Heart right ventricle (tissue), 16 donors: ENCODE results near the gene MED17. TPM values are rescaled to one million over a fixed set of nuclear protein-coding genes. Genes with fewer than 3 reads are reported as not detected.
"Not testable (repeated sequence)": the region's sequence is repeated elsewhere in the genome, so short reads cannot be mapped to it uniquely, and the experiment has no call there.

Experiments used
- ATAC-seq, 8 donors: fragments of 200-7000 bp; cut with Tn5 transposase; one replicate each; pipeline ENCODE4 v1.9.1; 2020; ENCODE audit warnings: mild to moderate bottlenecking in 8 of 8, moderate library complexity in 8 of 8, moderate number of reproducible peaks in 1 of 8
- DNase-seq, 2 donors: peaks; one replicate each; pipeline ENCODE4 v3.0.0-alpha.2; 2020
- H3K27ac ChIP-seq, 10 donors: fragments of 200-600 bp; sonication (generic) in 2 of 10; one replicate each; pipeline versions ENCODE4 v1.5.0 to v1.8.0; 2020 to 2022; ENCODE audit warnings: mild to moderate bottlenecking in 3 of 10
- H3K27me3 ChIP-seq, 7 donors: fragments of 200-600 bp; one replicate each; pipeline ENCODE4 v1.8.0; 2021 to 2022; ENCODE audit warnings: mild to moderate bottlenecking in 2 of 7
- H3K36me3 ChIP-seq, 9 donors: fragments of 200-600 bp; sonication (generic) in 1 of 9; one replicate each; pipeline versions ENCODE4 v1.5.0 to v1.8.0; 2020 to 2022; ENCODE audit warnings: mild to moderate bottlenecking in 2 of 9
- H3K4me1 ChIP-seq, 9 donors: fragments of 200-600 bp; sonication (generic) in 1 of 9; one replicate each; pipeline versions ENCODE4 v1.5.0 to v1.8.0; 2020 to 2022; ENCODE audit warnings: mild to moderate bottlenecking in 4 of 9
- H3K4me3 ChIP-seq, 10 donors: fragments of 200-600 bp; sonication (generic) in 2 of 10; one replicate each; pipeline versions ENCODE4 v1.5.0 to v1.8.0; 2020 to 2022; ENCODE audit warnings: mild to moderate bottlenecking in 7 of 10, moderate library complexity in 2 of 10
- H3K9me3 ChIP-seq, 11 donors: fragments of 200-600 bp in 10 of 11; sonication (generic) in 2 of 11; one replicate each; pipeline versions ENCODE4 v1.5.0 to v1.8.0; 2013 to 2022; ENCODE audit warnings: mild to moderate bottlenecking in 2 of 11, control low read depth in 1 of 11, moderate library complexity in 1 of 11
- WGBS, 2 donors: extraction: QIAGEN DNeasy Blood & Tissue Kit; methylation state at CpG; one replicate each; pipeline ENCODE4 v1.1.7; 2013; ENCODE audit warnings: inconsistent platforms in 1 of 2; 5-methylcytosine and 5-hydroxymethylcytosine counted together
- intact Hi-C, 10 donors: fragments of 100-400 bp; cut with DNase I; formaldehyde crosslinking; loops; one replicate each; pipeline versions ENCODE4 v1.11.1 to v1.14.2; 2022
- polyA plus RNA-seq, 2 donors: library from polyadenylated mRNA; stranded (reverse); fragments of 200-250 nt; gene quantifications; one replicate each; pipeline ENCODE4 v1.2.3, GENCODE V29; 2013
- total RNA-seq, 10 donors: library from RNA; stranded (reverse); fragmentation: NEBNext Ultra II Directional in 3 of 10; extraction: Animal tissue kit (Norgen Biotek cat#: 25700) in 3 of 10; gene quantifications; one replicate each; pipeline versions ENCODE4 v1.2.1 to v1.2.4, GENCODE V29; 2021 to 2023
- TF ChIP-seq, protein P1 (sequence below), 9 donors: fragments of 200-600 bp; sonication (generic) in 2 of 9; IDR thresholded peaks; one replicate each; pipeline versions ENCODE4 v1.5.0 to v1.8.0; 2021 to 2022; ENCODE audit warnings: antibody characterized with exemption in 9 of 9, mild to moderate bottlenecking in 5 of 9, moderate library complexity in 1 of 9
- donor health status: Arrhythmogenic right ventricular cardiomyopathy.
- donor health status: ischemic (EF 13 %, LVEDD 7.1; RV severe dilation, severe dysfunction).
- donor health status: healthy with polysubstance abuse.
- donor health status: DM: no; HTN: yes; CAD: no.
- donor health status: DM: no; HTN: no; CAD: no.
- donor health status: ischemic (EF 25% LVEDD 6.9; RV normal size, moderate dysfunction).
- donor health status: ischemic (EF 25% LVEDD 5.7; RV mildly dilated, moderate dysfunction).
- donor health status: healthy.
- donor health status: DM: yes; HTN: yes; CAD: no.
- donor health status: Ischemic cardiomyopathy.
- donor health status: ischemic (EF 35%, LVEDD 5.7; RV mildly dilated, moderate dysfunction).
- donor health status: nonischemic (EF 11% LVEDD 7.7; RV severe dilation, severe dysfunction).
- donor health status: DM: yes; HTN: yes; CAD: no.
- donor health status: PGD.
- donor health status: ischemic (EF 29% LVEDD 5.4; RV normal size, mild dysfunction).
- donor health status: nonischemic (EF 23%, LVEDD 6.1; RV moderate dilation, normal function).

The MED17 gene
- total and polyA plus RNA-seq, 12 donors = 11.0 to 25.7 (median 21.5) TPM

DNA sequence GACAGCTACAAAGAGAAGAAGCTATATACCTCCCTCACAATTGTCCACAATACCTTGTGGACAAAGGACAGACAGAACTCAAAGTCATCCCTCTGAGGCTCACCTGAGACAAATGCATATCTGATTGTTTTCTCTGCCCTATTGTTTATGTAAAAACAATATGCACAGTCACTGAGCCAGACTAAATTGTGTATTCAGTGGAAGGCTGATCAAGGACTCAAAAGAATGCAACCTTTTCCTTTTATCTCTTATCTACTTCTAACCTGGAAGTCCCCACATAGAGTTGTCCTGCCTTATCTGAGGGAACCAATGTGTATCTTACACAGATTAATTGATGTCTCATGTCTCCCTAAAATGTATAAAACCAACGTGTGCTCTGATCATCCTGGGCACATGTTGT is 13.9 kb upstream of the MED17 start:
- no peak overlapping the region for H3K27ac ChIP-seq
- H3K9me3 ChIP-seq = peaks cover 0 to 6% (median 0%) of the 10 kb centered on the region in 11 donors
- DNase-seq = no peak
- no peaks in the 10 kb centered on the region for H3K27me3 ChIP-seq
- peaks cover 0 to 8% (median 0%) of the 10 kb centered on the region in 9 donors for H3K4me1 ChIP-seq
- WGBS, 2 donors = 43 to 48% methylated on average over 1 of the region's 1 CpG
- no peak overlapping the region for H3K4me3 ChIP-seq
- intact Hi-C loops = no loop called here
- no peak for ATAC-seq
- H3K36me3 ChIP-seq = peaks cover 0 to 9% (median 0%) of the 10 kb centered on the region in 9 donors
- TF ChIP-seq, protein P1, sequence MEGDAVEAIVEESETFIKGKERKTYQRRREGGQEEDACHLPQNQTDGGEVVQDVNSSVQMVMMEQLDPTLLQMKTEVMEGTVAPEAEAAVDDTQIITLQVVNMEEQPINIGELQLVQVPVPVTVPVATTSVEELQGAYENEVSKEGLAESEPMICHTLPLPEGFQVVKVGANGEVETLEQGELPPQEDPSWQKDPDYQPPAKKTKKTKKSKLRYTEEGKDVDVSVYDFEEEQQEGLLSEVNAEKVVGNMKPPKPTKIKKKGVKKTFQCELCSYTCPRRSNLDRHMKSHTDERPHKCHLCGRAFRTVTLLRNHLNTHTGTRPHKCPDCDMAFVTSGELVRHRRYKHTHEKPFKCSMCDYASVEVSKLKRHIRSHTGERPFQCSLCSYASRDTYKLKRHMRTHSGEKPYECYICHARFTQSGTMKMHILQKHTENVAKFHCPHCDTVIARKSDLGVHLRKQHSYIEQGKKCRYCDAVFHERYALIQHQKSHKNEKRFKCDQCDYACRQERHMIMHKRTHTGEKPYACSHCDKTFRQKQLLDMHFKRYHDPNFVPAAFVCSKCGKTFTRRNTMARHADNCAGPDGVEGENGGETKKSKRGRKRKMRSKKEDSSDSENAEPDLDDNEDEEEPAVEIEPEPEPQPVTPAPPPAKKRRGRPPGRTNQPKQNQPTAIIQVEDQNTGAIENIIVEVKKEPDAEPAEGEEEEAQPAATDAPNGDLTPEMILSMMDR (IDR thresholded peaks at IDR 0.05) = no peak

DNA sequence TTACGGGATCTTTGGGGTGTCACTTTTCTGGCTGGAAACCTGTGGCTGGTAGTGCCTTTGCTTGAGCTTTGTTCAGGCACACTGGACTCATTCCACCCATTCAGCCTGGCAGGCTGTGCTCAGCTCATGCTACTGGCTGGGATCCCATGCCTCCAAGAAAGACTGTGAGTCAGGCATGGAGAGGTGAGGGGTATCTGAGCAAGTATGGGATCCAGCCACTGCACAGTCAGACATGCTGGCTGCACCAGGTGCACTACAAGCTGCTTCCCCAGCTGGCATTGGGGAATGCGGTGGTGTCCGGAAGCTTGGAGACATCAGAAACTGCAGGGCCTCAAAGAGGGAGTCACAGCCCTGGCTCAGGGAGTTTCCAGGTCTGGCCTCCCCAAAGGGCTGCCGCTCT is 12.0 kb upstream of the MED17 start:
- Histone ChIP-seq H3K4me3 (no peak overlapping the region), H3K27me3 (no peaks in the 10 kb centered on the region), H3K9me3 (peaks cover 0 to 3% (median 0%) of the 10 kb centered on the region in 11 donors), H3K4me1 (peaks cover 0 to 11% (median 0%) of the 10 kb centered on the region in 9 donors), H3K36me3 (no peaks in the 10 kb centered on the region), H3K27ac (no peak overlapping the region)
- DNase-seq (no peak), ATAC-seq (no peak)
- intact Hi-C loops = no loop called here
- TF ChIP-seq, protein P1 (IDR thresholded peaks at IDR 0.05) = no peak
- 96% methylated on average over 4 of the region's 4 CpGs for WGBS, 2 donors

DNA sequence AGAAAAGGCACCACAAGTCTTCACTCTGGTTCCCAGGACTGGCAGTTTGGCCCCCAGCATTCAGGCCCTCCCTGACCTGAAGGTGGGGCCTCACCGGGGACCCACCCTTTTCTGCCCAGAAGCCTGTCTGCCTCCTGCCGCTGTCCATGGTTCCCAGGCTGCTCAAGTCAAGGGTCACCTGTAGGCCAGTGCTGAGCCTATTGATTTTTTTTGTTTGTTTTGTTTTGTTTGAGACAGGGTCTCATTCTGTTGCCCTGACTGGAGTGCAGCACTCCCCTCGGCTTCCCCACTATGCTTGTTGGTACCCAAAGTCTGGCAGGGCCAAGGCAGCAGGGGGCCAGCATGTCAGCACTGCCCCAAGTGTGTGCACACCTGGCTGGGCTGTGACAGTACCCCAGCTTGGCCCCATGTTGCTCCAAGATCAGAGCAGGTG is 11.0 kb upstream of the MED17 start:
- peak in 1 of 8 donors; percentile 10 for ATAC-seq
- 95 to 98% methylated on average over 3 of the region's 3 CpGs for WGBS, 2 donors
- H3K4me1 ChIP-seq = peaks cover 0 to 11% (median 0%) of the 10 kb centered on the region in 9 donors

DNA sequence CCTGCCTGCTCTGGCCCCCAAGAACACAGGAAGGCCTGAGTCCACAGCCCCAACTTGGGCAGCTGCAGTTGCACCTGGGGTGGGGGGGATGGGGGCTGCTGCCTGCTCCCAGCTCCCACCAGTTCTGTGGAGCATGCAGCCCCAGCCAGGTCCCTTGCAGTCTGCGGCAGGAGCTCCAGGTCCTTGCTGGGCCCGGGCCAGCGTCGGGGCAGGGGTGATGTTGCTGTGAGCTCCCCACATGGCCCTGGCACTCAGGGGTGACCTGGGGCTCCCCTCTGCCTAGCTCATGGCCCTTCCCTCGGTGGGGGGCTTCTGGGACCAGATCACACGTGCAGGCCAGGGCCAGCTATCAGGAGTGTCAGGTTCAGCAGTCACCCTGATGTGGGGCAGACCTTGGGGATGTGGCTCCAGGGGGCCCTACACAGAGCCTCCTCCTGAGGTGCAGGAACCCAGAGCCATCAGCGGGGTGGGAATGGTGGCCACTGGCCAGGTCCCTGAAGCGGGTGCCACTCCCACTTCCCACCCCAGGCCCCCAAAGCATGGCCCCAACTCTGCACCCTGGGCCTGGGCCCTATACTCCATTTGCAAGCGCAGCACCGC is 10.4 kb upstream of the MED17 start:
- intact Hi-C loops = no loop called here
- Histone ChIP-seq H3K9me3 (no peaks in the 10 kb centered on the region), H3K36me3 (no peaks in the 10 kb centered on the region), H3K27ac (no peak overlapping the region), H3K27me3 (no peaks in the 10 kb centered on the region), H3K4me1 (peaks cover 0 to 11% (median 0%) of the 10 kb centered on the region in 9 donors), H3K4me3 (no peak overlapping the region)
- TF ChIP-seq, protein P1 (IDR thresholded peaks at IDR 0.05) = no peak
- WGBS, 2 donors = 88 to 90% methylated on average over 10 of the region's 10 CpGs
- DNase-seq (no peak), ATAC-seq (peak in 3 of 8 donors; percentile 22 to 59 (median 29))

More for the DNA sequence above, 11.0 kb upstream of the MED17 start:
- no peaks in the 10 kb centered on the region for H3K36me3 ChIP-seq
- TF ChIP-seq, protein P1 (IDR thresholded peaks at IDR 0.05) = no peak
- no peak for DNase-seq
- intact Hi-C loops = no loop called here
- no peak overlapping the region for H3K4me3 ChIP-seq
- H3K9me3 ChIP-seq = no peaks in the 10 kb centered on the region
- H3K27me3 ChIP-seq = no peaks in the 10 kb centered on the region
- H3K27ac ChIP-seq = no peak overlapping the region

DNA sequence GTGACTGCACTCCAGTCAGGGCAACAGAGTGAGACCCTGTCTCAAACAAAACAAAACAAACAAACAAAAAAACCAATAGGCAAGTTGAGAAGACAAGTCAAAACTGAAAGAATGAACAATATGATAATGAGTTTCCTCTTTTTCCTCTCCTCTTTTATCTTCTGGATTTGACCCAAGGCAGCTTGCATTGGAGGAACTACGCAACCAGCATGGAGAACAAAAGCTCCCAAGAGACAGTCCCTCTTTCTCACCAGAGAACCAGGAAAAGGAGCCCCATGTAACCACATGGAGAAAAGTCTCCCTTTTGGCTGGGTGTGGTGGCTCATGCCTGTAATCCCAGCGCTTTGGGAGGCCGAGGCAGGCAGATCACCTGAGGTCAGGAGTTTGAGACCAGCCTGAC is 9.5 kb upstream of the MED17 start:
- ATAC-seq, intact Hi-C loops, H3K27ac ChIP-seq, H3K4me3 ChIP-seq, DNase-seq, H3K36me3 ChIP-seq, H3K27me3 ChIP-seq, H3K9me3 ChIP-seq: not testable (repeated sequence)
- 73 to 75% methylated on average over 3 of the region's 3 CpGs for WGBS, 2 donors
- peaks cover 0 to 11% (median 0%) of the 10 kb centered on the region in 9 donors for H3K4me1 ChIP-seq
